ENCODE results near the gene PHF24.
"Not testable (repeated sequence)": the region's sequence is repeated elsewhere in the genome, so short reads cannot be mapped to it uniquely, and the experiment has no call there.

PHF24 gene

DNA sequence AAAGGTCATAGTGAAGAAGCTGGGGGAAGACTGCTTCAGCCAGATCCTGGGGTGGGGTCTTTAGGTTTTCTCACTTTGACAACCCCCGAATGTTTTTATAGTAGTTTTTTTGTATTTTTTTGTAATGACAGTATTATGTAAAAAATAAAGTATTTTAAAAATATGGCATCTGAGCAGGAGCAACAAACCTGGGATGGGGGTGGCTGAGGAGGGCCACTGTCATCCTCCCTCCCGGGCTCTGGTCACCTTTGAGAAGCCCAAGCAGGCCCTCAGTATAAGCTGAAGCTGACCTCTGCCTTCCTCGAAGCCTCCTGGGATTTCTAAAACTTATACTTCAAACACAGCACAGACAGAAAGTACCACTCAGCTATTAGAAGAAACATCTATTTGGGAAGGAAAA is 40.2 kb downstream of the PHF24 start:
- DNase-seq = no peak

DNA sequence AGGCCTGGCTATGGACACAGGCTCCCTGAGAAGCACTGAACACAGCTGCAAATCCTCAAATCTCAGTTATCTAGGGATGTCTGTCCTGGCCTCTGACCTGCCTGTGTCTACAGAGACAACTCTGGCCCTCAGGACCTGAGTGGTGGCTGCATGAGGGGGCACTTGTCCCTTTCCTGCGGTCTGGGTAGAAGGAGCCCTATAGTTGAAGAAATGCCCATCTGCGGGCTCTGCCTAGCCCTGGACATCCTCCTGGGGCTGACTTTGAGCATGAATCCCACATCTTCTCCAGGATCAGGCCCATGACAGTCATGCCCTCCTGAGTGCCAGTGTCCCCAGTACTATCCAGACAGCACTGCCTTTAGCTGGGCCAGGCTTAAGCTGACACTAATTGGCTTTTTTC is 41.5 kb downstream of the PHF24 start:
- DNase-seq = no peak

DNA sequence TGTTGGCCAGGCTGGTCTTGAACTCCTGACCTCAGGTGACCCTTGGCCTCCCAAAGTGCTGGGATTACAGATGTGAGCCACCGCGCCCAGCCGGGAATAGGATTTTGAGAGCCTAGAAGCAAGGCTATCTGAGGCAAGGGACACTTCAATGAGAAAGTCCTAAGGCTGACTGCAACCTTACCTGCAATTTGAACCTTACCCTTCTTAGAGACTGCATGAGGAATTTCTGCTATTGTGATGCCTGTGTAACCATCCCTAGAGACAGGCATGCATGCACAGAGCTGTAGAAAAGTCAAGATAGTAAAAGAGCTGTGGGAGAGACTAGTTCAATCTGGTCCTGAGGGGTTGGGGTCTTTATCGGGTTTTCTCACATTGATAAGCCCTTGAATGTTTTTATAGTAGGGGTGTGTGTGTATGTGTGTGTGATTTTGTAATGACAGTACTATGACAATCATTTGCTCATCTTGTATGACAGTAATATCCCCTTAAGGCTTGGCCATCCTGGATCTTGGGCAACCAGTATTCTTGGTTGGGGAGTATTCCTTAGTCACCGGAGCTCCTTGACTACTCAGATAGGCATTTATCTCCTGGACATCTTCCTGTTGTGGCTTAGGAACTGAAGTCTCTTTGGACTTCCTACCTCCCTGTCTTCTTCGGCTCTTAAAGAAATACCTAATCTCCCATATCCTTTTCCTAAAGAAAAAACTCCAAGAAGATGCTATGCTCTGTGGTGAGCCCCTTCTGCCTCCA is 42.6 kb downstream of the PHF24 start:
- DNase-seq = no peak

DNA sequence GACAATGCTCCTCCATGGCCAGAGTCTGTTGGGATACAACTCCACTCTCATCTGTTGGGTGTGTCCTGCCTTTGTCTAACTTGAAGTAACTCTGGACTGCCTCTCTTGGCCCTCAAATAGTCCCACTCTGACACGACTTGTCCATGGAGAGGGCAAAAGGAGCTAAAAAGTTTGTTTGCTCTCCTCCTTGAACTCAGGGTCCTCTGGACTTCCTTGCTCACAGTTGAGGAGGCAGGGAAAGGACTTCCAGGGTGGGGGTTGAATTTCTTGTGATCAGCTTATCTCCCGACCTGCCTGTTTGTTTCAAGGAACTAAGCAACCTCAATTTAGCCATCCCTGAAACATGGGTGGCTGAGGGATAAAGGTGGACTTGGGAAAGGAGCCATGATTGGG is 43.2 kb downstream of the PHF24 start:
- no peak for DNase-seq

DNA sequence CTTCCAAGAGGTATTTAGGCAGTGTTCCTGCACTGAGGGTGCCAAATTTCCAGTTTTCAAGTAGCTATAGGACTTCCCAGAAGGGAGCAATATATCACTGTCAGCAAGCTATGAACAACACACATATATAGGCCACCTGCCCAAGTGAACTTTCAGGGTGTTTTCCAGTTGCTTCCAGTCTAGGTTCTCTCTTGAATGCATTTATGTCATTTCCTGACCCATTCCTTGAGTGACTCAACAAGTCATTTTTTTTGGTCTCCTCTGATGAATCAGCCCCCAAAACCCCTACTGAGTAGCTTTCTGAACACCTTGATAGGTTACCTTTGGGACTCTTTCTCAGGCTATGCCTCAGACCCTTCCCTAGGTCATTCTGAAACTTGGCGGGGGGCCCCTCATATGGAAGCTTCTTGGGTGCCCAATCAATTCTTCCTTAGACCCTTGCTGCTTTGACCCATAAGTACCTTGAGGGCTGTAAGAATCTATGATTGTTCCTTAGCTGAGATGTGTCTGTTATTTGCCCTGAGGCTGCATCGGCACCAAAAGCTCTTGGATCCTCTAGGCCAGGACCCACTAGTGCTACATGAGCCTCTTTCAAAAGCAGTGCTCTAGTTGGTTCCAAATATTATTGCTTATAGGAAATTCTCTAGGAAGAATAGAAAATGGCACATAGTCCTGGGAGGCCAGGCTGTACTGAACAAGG is 43.9 kb downstream of the PHF24 start:
- DNase-seq = no peak

DNA sequence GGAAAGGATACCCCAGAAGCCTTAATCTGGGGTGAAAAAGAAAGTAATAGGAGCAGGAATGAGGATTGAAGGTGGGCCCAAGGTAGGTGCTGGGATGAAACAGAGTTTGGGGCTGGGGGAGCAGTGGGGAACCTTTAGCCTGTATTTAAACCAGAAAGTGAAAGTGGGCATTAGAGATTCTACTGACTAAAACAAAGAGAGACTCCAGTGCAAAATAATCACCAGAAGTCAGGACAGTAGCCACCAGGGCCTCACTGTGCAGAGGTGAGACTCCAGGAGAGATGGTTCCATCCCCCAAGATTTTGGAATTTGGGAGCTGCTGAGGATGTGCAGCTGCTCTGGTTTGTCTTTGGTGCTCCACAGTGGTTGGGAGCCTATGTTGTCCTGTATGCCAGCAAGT is 44.5 kb downstream of the PHF24 start:
- no peak for DNase-seq

DNA sequence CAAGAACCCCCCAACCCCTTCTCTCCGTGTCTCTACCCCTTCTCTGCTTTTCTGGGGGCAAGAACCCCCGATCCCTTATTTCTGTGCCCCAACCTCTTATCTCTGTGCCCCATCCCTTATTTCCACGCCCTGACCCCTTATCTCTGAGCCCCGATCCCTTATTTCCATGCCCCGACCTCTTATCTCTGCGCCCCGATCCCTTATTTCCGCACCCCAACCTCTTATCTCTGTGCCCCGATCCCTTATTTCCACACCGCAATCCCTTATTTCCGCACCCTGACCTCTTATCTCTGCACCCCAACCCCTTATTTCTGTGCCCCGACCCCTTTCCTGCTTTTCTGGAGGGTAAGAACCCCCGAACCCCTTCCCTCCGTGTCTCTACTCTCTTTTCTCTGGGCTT is 46.2 kb downstream of the PHF24 start:
- not testable (repeated sequence) for DNase-seq

DNA sequence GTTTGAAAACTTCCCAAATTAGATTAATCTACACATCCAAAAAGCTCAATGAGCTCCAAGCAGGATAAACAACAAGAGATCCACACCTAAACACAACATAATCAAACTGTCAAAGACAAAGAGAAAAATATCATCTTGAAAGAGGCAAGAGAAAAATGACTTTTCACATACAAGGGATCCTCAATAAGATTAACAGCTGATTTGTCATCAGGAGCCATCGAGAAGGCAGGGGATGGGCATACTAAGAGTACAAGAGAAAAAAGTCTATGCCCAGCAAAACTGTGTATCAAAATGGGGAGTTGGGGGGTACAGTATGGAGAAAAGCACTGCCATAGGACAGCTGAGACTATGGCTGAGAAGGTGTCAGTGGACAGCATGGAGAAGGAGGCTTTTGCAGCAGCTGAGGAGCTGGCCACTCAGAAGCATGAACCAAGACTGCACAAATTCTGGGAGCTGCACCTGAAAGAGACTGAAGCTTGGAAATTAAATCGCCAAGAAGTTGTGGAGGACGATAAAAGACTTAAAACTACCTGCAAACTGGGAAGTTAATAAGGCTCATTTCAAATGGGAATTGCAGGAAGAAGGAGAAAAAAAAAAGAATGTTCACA is 52.4 kb downstream of the PHF24 start:
- no peak for DNase-seq

DNA sequence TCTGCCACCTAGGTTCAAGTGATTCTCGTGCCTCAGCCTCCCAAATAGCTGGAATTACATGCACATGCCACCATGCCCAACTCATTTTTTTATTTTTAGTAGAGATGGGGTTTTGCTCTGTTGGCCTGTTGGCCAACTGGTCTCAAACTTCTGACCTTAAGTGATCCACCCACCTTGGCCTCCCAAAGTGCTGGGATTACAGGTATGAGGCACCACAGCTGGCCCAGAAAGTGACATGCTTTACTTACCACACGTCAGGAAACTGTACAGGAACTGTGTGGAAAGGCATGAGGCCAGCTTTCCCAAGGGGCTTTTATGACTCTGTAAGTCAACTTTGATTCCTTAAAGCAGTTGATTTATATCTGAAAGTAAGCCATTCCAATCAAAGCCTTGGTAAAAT is 56.4 kb downstream of the PHF24 start:
- DNase-seq = no peak

DNA sequence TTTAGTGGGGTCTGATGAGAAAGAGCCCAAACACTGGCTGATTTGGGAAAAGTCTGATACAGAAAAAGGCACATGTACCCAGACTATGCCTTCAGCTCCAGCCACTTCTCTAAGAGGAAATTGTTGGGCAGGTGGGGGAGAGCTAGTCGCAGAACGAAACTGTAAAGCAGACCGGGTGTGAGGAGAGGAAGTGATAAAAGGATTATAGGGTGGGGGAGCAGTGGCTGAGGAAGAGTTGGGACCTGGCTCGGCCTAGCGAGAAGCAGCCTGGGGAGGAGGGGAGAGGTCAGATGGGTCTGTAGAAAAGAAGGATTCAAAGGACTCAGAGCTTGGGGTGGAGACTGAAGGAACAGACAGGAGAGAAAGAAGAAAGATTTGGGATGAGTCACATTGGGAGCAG is 65.4 kb downstream of the PHF24 start:
- DNase-seq = not testable (repeated sequence)

DNA sequence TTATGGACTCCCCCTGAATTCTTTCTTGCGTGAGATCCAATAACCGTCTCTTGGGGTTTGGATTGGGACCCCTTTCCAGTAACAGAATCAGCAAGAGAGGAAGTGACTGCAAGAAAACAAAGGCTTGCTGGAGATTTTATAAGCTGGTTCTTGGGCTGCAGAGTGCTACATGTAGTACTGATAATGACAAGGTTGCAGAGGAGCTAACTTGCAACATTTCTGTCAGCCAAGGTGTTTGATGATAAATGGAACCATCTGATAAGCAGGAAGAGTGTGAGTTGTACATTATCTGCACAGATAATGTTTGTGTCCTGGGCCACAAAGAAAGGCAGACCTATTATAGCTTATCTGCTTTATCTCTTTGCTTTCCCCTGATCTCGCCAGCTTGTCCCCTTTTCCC is 68.6 kb downstream of the PHF24 start:
- no peak for DNase-seq

DNA sequence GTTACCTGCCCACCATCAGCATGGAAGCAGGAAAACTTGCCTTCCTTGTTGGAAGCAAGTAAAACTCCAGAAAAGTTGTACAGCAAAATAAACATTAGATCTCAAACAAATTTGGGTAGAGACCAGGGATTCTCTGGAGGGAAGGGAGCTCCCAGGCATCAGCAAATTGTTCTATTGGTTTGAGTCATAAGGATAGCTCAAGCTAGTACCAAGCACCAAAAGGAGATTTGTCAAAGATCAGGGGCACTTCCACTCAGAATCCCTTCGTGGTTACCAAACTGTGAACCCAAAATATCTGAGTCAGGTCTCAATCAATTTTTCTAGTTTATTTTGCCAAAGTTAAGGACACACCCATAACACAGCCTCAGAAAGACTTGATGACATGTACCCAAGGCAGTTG is 69.3 kb downstream of the PHF24 start:
- DNase-seq = no peak

DNA sequence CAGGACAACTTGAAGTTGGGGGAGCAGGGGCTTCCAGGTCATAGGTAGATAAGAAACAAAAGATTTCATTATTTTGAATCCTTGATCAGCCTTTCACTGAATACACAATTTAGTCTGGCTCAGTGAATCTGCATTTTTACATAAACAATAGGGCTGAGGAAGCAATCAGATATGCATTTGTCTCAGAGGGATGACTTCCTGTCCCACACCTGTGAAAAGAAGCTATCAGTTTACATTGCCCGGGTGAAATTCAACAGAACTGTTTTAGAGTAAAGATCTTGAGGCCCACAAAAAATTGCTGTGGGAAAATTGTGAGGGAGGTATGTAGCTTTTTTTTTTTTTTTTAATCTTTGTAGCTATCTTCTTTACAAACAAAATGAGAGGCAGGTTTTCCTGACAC is 69.8 kb downstream of the PHF24 start:
- no peak for DNase-seq

DNA sequence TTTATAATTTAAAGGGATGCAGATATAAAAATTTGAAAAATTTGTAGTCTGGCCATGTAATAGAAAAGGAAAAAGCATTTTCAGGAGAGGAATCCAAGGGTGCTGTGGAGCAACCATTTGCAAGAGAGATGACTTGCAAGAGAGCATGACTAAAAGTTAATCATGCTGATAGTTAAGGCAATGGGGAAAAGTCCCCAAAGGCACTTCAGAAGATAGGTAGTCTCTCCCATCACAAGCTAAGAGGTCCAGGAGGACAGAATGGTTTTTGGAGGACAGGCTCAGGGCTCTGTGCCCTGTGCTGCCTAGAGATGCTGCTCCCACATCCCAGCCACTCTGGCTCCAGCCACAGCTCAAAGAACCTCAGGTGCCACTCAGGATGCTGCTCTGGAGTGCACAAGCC is 70.3 kb downstream of the PHF24 start:
- no peak for DNase-seq

DNA sequence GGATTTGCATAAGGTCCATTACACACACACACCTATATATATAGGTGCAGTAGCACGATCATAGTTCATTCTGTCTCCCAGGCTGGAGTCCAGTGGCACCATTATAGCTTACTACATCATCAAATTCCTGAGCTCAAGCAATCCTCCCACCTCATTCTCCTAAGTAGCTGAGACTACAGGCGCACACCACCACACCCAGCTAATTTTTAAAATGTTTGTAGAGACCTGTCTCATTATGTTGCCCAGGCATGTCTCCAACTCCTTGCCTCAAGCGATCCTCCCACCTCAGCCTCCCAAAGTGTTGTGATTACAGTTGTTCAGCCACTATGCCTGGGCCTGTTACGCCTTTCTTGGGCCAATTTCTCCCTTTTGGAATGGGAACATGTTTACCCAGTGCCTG is 71.2 kb downstream of the PHF24 start:
- DNase-seq = no peak

DNA sequence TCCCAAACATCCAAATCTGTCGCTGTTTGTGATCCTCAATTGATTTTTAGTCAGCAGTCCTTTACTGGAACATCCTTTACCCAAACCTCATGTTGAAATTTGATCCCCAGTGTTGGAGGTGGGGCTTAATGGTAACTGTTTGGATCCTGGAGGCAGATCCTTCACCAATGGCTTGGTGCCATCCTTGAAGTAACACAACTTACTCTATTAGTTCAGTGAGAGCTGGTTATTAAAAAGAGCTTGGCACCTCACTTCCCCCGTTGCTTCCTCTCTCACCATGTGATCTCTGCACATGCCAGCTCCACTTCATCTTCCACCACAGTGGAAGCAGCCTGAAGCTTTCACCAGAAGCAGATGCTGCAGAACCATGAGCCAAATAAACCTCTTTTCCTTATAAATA is 71.8 kb downstream of the PHF24 start:
- DNase-seq = no peak

All from activated CD4-positive, alpha-beta T cell treated with anti-CD3 and anti-CD28 coated beads for 48 hours (primary cell).